Activated naive CD8-positive, alpha-beta T cell (primary cell): ENCODE measurements around the gene CSRNP2.

Source experiments
- H3K27ac Mint-ChIP-seq: one replicate; pipeline ENCODE4 v1.8.0; 2021; ENCODE audit warnings: mixed read lengths
- H3K27me3 Mint-ChIP-seq: one replicate; pipeline ENCODE4 v1.8.0; 2021; ENCODE audit warnings: mixed read lengths
- H3K36me3 Mint-ChIP-seq: one replicate; pipeline ENCODE4 v1.8.0; 2021; ENCODE audit warnings: mixed read lengths
- H3K4me1 Mint-ChIP-seq: one replicate; pipeline ENCODE4 v1.8.0; 2021; ENCODE audit warnings: low read depth, mixed read lengths
- H3K4me3 Mint-ChIP-seq: one replicate; pipeline ENCODE4 v1.8.0; 2021; ENCODE audit warnings: mild to moderate bottlenecking, mixed read lengths
- H3K9me3 Mint-ChIP-seq: one replicate; pipeline ENCODE4 v1.8.0; 2021; ENCODE audit warnings: low read depth, mixed read lengths

The CSRNP2 gene

GRCh38 chr12:51062631-51063397, 20.6 kb downstream of the CSRNP2 start:
- Mint-ChIP-seq H3K27ac (peak overlapping the region; percentile 46), H3K9me3 (no peaks in the 10 kb centered on the region), H3K36me3 (peaks cover 3% of the 10 kb centered on the region), H3K4me1 (no peaks in the 10 kb centered on the region), H3K27me3 (no peaks in the 10 kb centered on the region), H3K4me3 (no peak overlapping the region)

GRCh38 chr12:51059086-51059485, 24.3 kb downstream of the CSRNP2 start:
- H3K4me3 Mint-ChIP-seq = no peak overlapping the region
- peaks cover 3% of the 10 kb centered on the region for H3K36me3 Mint-ChIP-seq
- no peaks in the 10 kb centered on the region for H3K9me3 Mint-ChIP-seq
- peak overlapping the region; percentile 58 for H3K27ac Mint-ChIP-seq
- H3K27me3 Mint-ChIP-seq = no peaks in the 10 kb centered on the region
- H3K4me1 Mint-ChIP-seq = no peaks in the 10 kb centered on the region

GRCh38 chr12:51056242-51056641, 27.2 kb downstream of the CSRNP2 start:
- Mint-ChIP-seq H3K4me3 (no peak overlapping the region), H3K9me3 (no peaks in the 10 kb centered on the region), H3K27ac (peak overlapping the region; percentile 58), H3K27me3 (no peaks in the 10 kb centered on the region), H3K36me3 (peaks cover 7% of the 10 kb centered on the region), H3K4me1 (peaks cover 4% of the 10 kb centered on the region)

- no peak overlapping the region for H3K4me3 Mint-ChIP-seq
- no peaks in the 10 kb centered on the region for H3K27me3 Mint-ChIP-seq
- H3K4me1 Mint-ChIP-seq = peaks cover 4% of the 10 kb centered on the region
- H3K27ac Mint-ChIP-seq = no peak overlapping the region
- no peaks in the 10 kb centered on the region for H3K9me3 Mint-ChIP-seq
- H3K36me3 Mint-ChIP-seq = peaks cover 7% of the 10 kb centered on the region
Observed at GRCh38 chr12:51055060-51055459, 28.3 kb downstream of the CSRNP2 start.

GRCh38 chr12:51051787-51052186, 31.6 kb downstream of the CSRNP2 start:
- H3K36me3 Mint-ChIP-seq = peaks cover 4% of the 10 kb centered on the region
- H3K4me1 Mint-ChIP-seq = peaks cover 24% of the 10 kb centered on the region
- no peak overlapping the region for H3K4me3 Mint-ChIP-seq
- H3K9me3 Mint-ChIP-seq = no peaks in the 10 kb centered on the region
- H3K27me3 Mint-ChIP-seq = no peaks in the 10 kb centered on the region
- peak overlapping the region; percentile 36 for H3K27ac Mint-ChIP-seq

GRCh38 chr12:51049525-51049924, 33.9 kb downstream of the CSRNP2 start:
- H3K27ac Mint-ChIP-seq = peak overlapping the region; percentile 95

GRCh38 chr12:51048661-51049251, 34.6 kb downstream of the CSRNP2 start:
- no peaks in the 10 kb centered on the region for H3K27me3 Mint-ChIP-seq
- peak overlapping the region; percentile 96 for H3K4me3 Mint-ChIP-seq
- peak overlapping the region; percentile 95 for H3K27ac Mint-ChIP-seq
- peaks cover 4% of the 10 kb centered on the region for H3K36me3 Mint-ChIP-seq
- H3K9me3 Mint-ChIP-seq = no peaks in the 10 kb centered on the region
- H3K4me1 Mint-ChIP-seq = peaks cover 27% of the 10 kb centered on the region

More at GRCh38 chr12:51049525-51049924, 33.9 kb downstream of the CSRNP2 start:
- H3K4me1 Mint-ChIP-seq = peaks cover 27% of the 10 kb centered on the region
- H3K36me3 Mint-ChIP-seq = peaks cover 4% of the 10 kb centered on the region
- no peaks in the 10 kb centered on the region for H3K27me3 Mint-ChIP-seq
- no peaks in the 10 kb centered on the region for H3K9me3 Mint-ChIP-seq
- peak overlapping the region; percentile 96 for H3K4me3 Mint-ChIP-seq

GRCh38 chr12:51047655-51048540, 35.5 kb downstream of the CSRNP2 start, which contains the start of gene LETMD1:
Gene LETMD1, plus strand, starts transcription at chr12:51048327. Its CDS starts 30 bp downstream, at chr12:51048357.
- Mint-ChIP-seq H3K36me3 (peaks cover 4% of the 10 kb centered on the region), H3K27me3 (no peaks in the 10 kb centered on the region), H3K4me1 (peaks cover 27% of the 10 kb centered on the region), H3K4me3 (peak within 1 kb of the TSS; percentile 96), H3K27ac (peak within 1 kb of the TSS; percentile 95), H3K9me3 (no peaks in the 10 kb centered on the region)

- Mint-ChIP-seq H3K4me3 (no peak overlapping the region), H3K9me3 (no peaks in the 10 kb centered on the region), H3K36me3 (no peaks in the 10 kb centered on the region), H3K27ac (no peak overlapping the region), H3K27me3 (no peaks in the 10 kb centered on the region), H3K4me1 (no peaks in the 10 kb centered on the region)
Observed at GRCh38 chr12:51036279-51036678, 47.1 kb downstream of the CSRNP2 start.

GRCh38 chr12:51033457-51034089, 49.8 kb downstream of the CSRNP2 start:
- H3K27ac Mint-ChIP-seq = no peak overlapping the region
- no peaks in the 10 kb centered on the region for H3K36me3 Mint-ChIP-seq

GRCh38 chr12:51033048-51033447, 50.3 kb downstream of the CSRNP2 start:
- Mint-ChIP-seq H3K9me3 (no peaks in the 10 kb centered on the region), H3K27me3 (no peaks in the 10 kb centered on the region), H3K36me3 (no peaks in the 10 kb centered on the region), H3K27ac (no peak overlapping the region), H3K4me1 (peaks cover 2% of the 10 kb centered on the region), H3K4me3 (no peak overlapping the region)

More at GRCh38 chr12:51033457-51034089, 49.8 kb downstream of the CSRNP2 start:
- no peaks in the 10 kb centered on the region for H3K4me1 Mint-ChIP-seq
- no peaks in the 10 kb centered on the region for H3K27me3 Mint-ChIP-seq
- no peak overlapping the region for H3K4me3 Mint-ChIP-seq
- H3K9me3 Mint-ChIP-seq = no peaks in the 10 kb centered on the region

- Mint-ChIP-seq H3K27ac (no peak overlapping the region), H3K36me3 (no peaks in the 10 kb centered on the region), H3K9me3 (no peaks in the 10 kb centered on the region), H3K4me3 (no peak overlapping the region), H3K4me1 (peaks cover 35% of the 10 kb centered on the region), H3K27me3 (no peaks in the 10 kb centered on the region)
Observed at GRCh38 chr12:51028813-51029150, 54.6 kb downstream of the CSRNP2 start.

GRCh38 chr12:51028126-51028812, 55.1 kb downstream of the CSRNP2 start:
- Mint-ChIP-seq H3K4me3 (peak overlapping the region; percentile 59), H3K36me3 (no peaks in the 10 kb centered on the region)

GRCh38 chr12:51027342-51027835, 56.0 kb downstream of the CSRNP2 start:
- no peaks in the 10 kb centered on the region for H3K9me3 Mint-ChIP-seq
- peak overlapping the region; percentile 98 for H3K4me3 Mint-ChIP-seq
- peak overlapping the region; percentile 94 for H3K27ac Mint-ChIP-seq
- no peaks in the 10 kb centered on the region for H3K27me3 Mint-ChIP-seq
- peaks cover 44% of the 10 kb centered on the region for H3K4me1 Mint-ChIP-seq
- no peaks in the 10 kb centered on the region for H3K36me3 Mint-ChIP-seq

More at GRCh38 chr12:51028126-51028812, 55.1 kb downstream of the CSRNP2 start:
- no peaks in the 10 kb centered on the region for H3K27me3 Mint-ChIP-seq
- H3K9me3 Mint-ChIP-seq = no peaks in the 10 kb centered on the region
- H3K4me1 Mint-ChIP-seq = peaks cover 40% of the 10 kb centered on the region
- H3K27ac Mint-ChIP-seq = peak overlapping the region; percentile 78
